A549 (cell line): ENCODE data around the gene AKR1C8.

ENCODE experiments used
- EP300 ChIP-seq, 2 experiments: fragments of >200 bp; sonication (Bioruptor Twin); formaldehyde crosslinking; IDR thresholded peaks; 2 replicates in 1 of 2; 3 replicates in 1 of 2; pipeline ENCODE4 v1.6.1; 2016 to 2017
- JUN ChIP-seq, 2 experiments: fragments of >200 bp; sonication (Bioruptor Twin); formaldehyde crosslinking; IDR thresholded peaks; 2 replicates in 1 of 2; 3 replicates in 1 of 2; pipeline ENCODE4 v1.6.1; 2016 to 2017
- RAD21 ChIP-seq, 2 experiments: fragments of >200 bp in 1 of 2; sonication (Bioruptor Twin) in 1 of 2; formaldehyde crosslinking in 1 of 2; IDR thresholded peaks in 1 of 2; conservative IDR thresholded peaks in 1 of 2; 2 replicates in 1 of 2; 3 replicates in 1 of 2; pipeline ENCODE4 v1.6.1; 2012 to 2018; ENCODE audit warnings: inconsistent platforms in 1 of 2
- REST ChIP-seq: fragments of 200-600 bp; sonication (generic); IDR thresholded peaks from 2 replicates; pipeline ENCODE4 v1.6.1; 2016; ENCODE audit warnings: antibody characterized with exemption, mild to moderate bottlenecking, moderate library complexity
- RFX5 ChIP-seq: fragments of 450-650 bp; IDR thresholded peaks from 2 replicates; pipeline ENCODE4 v1.7.1; 2014; ENCODE audit warnings: antibody characterized with exemption, mild to moderate bottlenecking, moderate library complexity
- ZSCAN20 ChIP-seq: fragments of 250-450 bp; sonication (Bioruptor Pico); IDR thresholded peaks from 2 replicates; pipeline ENCODE4 v1.8.0; 2022; ENCODE audit warnings: mild to moderate bottlenecking, moderate library complexity
- TF ChIP-seq, protein P1 (sequence below): fragments of >200 bp; sonication (Bioruptor Twin); formaldehyde crosslinking; IDR thresholded peaks from 3 replicates; pipeline ENCODE4 v1.5.1; 2016

DNA sequence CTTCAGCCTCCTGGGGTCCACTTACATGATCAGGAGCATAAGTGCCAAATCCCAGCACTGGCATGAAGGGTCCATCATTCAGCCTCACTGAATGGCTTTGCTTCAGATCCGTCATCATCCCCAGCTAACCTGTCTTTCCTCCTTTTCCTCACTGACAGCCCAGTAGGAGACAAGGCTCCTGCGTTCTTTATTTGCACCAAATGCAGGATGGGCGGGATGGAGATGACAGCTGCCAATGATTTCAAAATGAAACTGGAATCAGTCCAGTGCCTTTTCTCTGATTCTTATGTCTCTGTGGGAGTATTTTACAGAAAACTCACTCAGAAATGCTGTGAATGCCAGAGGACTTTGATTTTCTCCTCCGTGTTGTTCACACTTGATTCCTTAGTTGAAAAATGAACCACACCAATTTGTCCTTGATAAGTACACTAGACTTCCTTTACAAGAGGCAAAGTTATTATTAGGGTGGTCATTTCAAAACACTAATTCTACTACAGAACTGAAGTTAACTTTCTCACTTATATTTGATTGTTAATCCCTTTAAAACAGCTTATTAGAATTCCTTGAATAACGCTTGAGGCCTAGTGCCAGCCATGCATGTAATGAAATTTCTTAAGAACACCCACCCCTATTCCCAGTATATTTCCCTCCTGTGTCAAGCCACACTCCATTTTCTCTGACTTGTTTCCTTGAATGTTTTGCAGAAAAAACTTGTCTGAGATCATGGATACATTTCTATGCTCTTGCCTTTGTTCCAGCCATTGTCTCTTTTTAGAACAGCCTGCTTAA lies at the start of gene AKR1C8:
- TF ChIP-seq, protein P1, sequence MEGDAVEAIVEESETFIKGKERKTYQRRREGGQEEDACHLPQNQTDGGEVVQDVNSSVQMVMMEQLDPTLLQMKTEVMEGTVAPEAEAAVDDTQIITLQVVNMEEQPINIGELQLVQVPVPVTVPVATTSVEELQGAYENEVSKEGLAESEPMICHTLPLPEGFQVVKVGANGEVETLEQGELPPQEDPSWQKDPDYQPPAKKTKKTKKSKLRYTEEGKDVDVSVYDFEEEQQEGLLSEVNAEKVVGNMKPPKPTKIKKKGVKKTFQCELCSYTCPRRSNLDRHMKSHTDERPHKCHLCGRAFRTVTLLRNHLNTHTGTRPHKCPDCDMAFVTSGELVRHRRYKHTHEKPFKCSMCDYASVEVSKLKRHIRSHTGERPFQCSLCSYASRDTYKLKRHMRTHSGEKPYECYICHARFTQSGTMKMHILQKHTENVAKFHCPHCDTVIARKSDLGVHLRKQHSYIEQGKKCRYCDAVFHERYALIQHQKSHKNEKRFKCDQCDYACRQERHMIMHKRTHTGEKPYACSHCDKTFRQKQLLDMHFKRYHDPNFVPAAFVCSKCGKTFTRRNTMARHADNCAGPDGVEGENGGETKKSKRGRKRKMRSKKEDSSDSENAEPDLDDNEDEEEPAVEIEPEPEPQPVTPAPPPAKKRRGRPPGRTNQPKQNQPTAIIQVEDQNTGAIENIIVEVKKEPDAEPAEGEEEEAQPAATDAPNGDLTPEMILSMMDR, result no peak
- TF ChIP-seq REST (no peak), JUN (IDR thresholded peaks at IDR 0.05) (no peak), ZSCAN20 (CRISPR knock-in tag) (no peak), EP300 (IDR thresholded peaks at IDR 0.05) (no peak), RAD21 (conservative IDR thresholded peaks at IDR 0.05 in 1 of 2, IDR thresholded peaks at IDR 0.05 in 1 of 2) (no peak), RFX5 (no peak)
